Ishikawa (cell line): ENCODE measurements around the gene ARPC5.

ENCODE experiments used
- CEBPB ChIP-seq: IDR thresholded peaks from 2 replicates; pipeline ENCODE4 v1.6.1; 2012
- CREB1 ChIP-seq: IDR thresholded peaks from 2 replicates; pipeline ENCODE4 v1.6.1; 2012; ENCODE audit warnings: low read depth
- EGR1 ChIP-seq: IDR thresholded peaks from 2 replicates; pipeline ENCODE4 v1.6.1; 2012
- EP300 ChIP-seq: IDR thresholded peaks from 2 replicates; pipeline ENCODE4 v1.6.1; 2012; ENCODE audit warnings: borderline replicate concordance
- FOXM1 ChIP-seq: IDR thresholded peaks from 2 replicates; pipeline ENCODE4 v1.6.1; 2012; ENCODE audit warnings: low read depth, borderline replicate concordance
- NFIC ChIP-seq: IDR thresholded peaks from 2 replicates; pipeline ENCODE4 v1.6.1; 2012
- RAD21 ChIP-seq: IDR thresholded peaks from 2 replicates; pipeline ENCODE4 v1.6.1; 2012; ENCODE audit warnings: low read depth
- REST ChIP-seq: IDR thresholded peaks from 2 replicates; pipeline ENCODE4 v1.6.1; 2012; ENCODE audit warnings: low read depth, mild to moderate bottlenecking
- TAF1 ChIP-seq: IDR thresholded peaks from 2 replicates; pipeline ENCODE4 v1.6.1; 2012; ENCODE audit warnings: low read depth, mild to moderate bottlenecking
- TCF12 ChIP-seq: IDR thresholded peaks from 2 replicates; pipeline ENCODE4 v1.6.1; 2012; ENCODE audit warnings: low read depth
- TEAD4 ChIP-seq: IDR thresholded peaks from 2 replicates; pipeline ENCODE4 v1.6.1; 2012
- YY1 ChIP-seq: IDR thresholded peaks from 2 replicates; pipeline ENCODE4 v1.6.1; 2012; ENCODE audit warnings: low read depth
- ZBTB7A ChIP-seq: IDR thresholded peaks from 2 replicates; pipeline ENCODE4 v1.6.1; 2012; ENCODE audit warnings: low read depth
- TF ChIP-seq, protein P1 (sequence below): IDR thresholded peaks from 2 replicates; pipeline ENCODE4 v1.6.1; 2012
- TF ChIP-seq, protein P2 (sequence below): IDR thresholded peaks from 2 replicates; pipeline ENCODE4 v1.6.1; 2012

Gene ARPC5

GRCh38 chr1:183652107-183652506 is 16.5 kb upstream of the ARPC5 start:
- TF ChIP-seq, protein P1, sequence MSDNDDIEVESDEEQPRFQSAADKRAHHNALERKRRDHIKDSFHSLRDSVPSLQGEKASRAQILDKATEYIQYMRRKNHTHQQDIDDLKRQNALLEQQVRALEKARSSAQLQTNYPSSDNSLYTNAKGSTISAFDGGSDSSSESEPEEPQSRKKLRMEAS: no peak
- TF ChIP-seq EP300 (no peak), NFIC (no peak), YY1 (no peak), RAD21 (no peak), CREB1 (no peak), ZBTB7A (no peak), REST (no peak), TCF12 (no peak), TEAD4 (no peak), FOXM1 (no peak), CEBPB (no peak), EGR1 (no peak), TAF1 (no peak)
- TF ChIP-seq, protein P2, sequence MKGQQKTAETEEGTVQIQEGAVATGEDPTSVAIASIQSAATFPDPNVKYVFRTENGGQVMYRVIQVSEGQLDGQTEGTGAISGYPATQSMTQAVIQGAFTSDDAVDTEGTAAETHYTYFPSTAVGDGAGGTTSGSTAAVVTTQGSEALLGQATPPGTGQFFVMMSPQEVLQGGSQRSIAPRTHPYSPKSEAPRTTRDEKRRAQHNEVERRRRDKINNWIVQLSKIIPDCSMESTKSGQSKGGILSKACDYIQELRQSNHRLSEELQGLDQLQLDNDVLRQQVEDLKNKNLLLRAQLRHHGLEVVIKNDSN: no peak

- TF ChIP-seq ZBTB7A: no peak
- no peak for TF ChIP-seq TEAD4
- no peak for TF ChIP-seq EP300
- TF ChIP-seq, protein P1: no peak
- TF ChIP-seq TCF12: no peak
- TF ChIP-seq TAF1: no peak
- no peak for TF ChIP-seq FOXM1
- TF ChIP-seq RAD21: no peak
- no peak for TF ChIP-seq REST
- no peak for TF ChIP-seq NFIC
- TF ChIP-seq CEBPB: no peak
- TF ChIP-seq, protein P2: no peak
- no peak for TF ChIP-seq YY1
- TF ChIP-seq EGR1: no peak
Measured at GRCh38 chr1:183651612-183652011, 16.0 kb upstream of the ARPC5 start.

- TF ChIP-seq YY1: no peak
- TF ChIP-seq TEAD4: no peak
- TF ChIP-seq EP300: no peak
- TF ChIP-seq, protein P2: no peak
- no peak for TF ChIP-seq FOXM1
- no peak for TF ChIP-seq TCF12
Measured at GRCh38 chr1:183648042-183648441, 12.5 kb upstream of the ARPC5 start.

GRCh38 chr1:183646776-183647175 is 11.2 kb upstream of the ARPC5 start:
- TF ChIP-seq FOXM1 (no peak), NFIC (no peak), TAF1 (no peak), REST (no peak)

- TF ChIP-seq REST: no peak
- no peak for TF ChIP-seq CREB1
- TF ChIP-seq NFIC: no peak
- no peak for TF ChIP-seq RAD21
- no peak for TF ChIP-seq ZBTB7A
- TF ChIP-seq TEAD4: no peak
- no peak for TF ChIP-seq EP300
- no peak for TF ChIP-seq CEBPB
- no peak for TF ChIP-seq YY1
- TF ChIP-seq, protein P1: no peak
Measured at GRCh38 chr1:183645531-183645930, 9.9 kb upstream of the ARPC5 start.
